Measurements from ENCODE around the gene MKRN3.

MKRN3 gene

GRCh38 chr15:23538648-23539047 lies 26.8 kb upstream of the MKRN3 start:
- no peak overlapping the region for H3K4me3 ChIP-seq (ENCODE audit: low read depth, low read length)
- no peak for TF ChIP-seq CTCF (IDR thresholded peaks at IDR 0.05; ENCODE audit: control insufficient read depth, extremely low read depth, insufficient read depth)
- no peak for DNase-seq (ENCODE audit: low read depth)

DNA sequence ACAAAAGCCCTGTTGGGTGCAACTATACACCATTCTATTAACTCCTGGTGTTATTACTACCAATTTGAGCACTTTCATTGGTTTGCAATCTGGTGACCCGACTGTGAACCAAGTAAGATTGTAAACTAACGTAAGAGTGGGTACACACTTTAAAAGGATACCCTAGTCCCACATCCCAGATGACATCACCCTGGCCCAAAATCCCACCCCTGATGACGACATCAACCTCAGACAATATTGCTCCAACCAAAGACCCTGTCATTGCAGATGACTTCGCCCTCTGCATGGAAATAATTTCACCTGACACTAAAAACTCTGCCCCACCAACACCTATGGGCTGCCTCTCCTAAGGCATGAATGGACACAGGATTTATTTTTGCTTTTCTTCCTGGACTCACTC lies 25.6 kb upstream of the MKRN3 start:
- no peak for DNase-seq (ENCODE audit: low read depth)
- H3K4me3 ChIP-seq (ENCODE audit: low read depth, low read length), result no peak overlapping the region
- no peak for TF ChIP-seq CTCF (IDR thresholded peaks at IDR 0.05; ENCODE audit: control insufficient read depth, extremely low read depth, insufficient read depth)

DNA sequence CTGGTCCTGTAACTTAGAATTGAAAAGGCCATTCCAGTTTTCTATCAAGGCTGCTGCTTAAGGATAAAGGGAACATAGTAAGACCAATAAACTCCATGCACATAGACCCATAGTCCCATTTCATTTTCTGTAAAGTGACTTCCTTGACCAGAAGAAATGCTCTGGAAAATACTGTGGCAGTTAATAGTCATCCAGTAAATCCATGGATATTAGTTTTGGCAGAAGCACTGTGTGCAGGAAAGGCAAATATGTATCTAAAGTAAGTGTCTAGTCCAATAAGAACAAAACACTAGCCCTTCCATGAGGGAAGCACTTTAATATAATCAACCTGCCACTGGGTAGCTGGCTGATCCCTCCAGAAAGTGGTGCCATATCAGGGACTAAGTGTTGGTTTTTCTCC lies 19.3 kb upstream of the MKRN3 start:
- TF ChIP-seq CTCF (IDR thresholded peaks at IDR 0.05; ENCODE audit: control insufficient read depth, extremely low read depth, insufficient read depth), result no peak
- no peak overlapping the region for H3K4me3 ChIP-seq (ENCODE audit: low read depth, low read length)
- DNase-seq (ENCODE audit: low read depth), result peak; percentile 99

DNA sequence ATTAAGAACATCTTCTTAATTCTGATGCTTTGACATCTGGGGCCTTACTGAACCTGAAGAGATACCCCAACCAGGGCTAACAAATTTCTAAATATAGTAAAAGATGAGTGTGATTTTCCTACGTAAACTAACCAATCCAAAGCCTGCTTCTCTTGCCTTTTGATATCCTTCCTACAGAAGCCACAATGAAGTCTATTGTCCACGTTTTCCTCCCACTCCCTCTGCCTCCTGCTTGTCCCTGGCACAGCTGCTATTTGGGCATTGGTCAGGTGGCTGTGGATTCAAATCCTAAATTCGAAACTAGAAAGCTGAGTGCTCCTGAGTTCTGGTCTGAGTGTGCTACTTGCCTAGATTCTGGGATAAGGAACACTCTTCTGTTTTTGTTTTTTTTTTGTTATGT lies 17.4 kb upstream of the MKRN3 start:
- TF ChIP-seq CTCF (IDR thresholded peaks at IDR 0.05; ENCODE audit: control insufficient read depth, extremely low read depth, insufficient read depth), result no peak
- no peak overlapping the region for H3K4me3 ChIP-seq (ENCODE audit: low read depth, low read length)
- no peak for DNase-seq (ENCODE audit: low read depth)

GRCh38 chr15:23561914-23562313 lies 3.6 kb upstream of the MKRN3 start:
- no peak for DNase-seq (ENCODE audit: low read depth)
- no peak overlapping the region for H3K4me3 ChIP-seq (ENCODE audit: low read depth, low read length)
- no peak for TF ChIP-seq CTCF (IDR thresholded peaks at IDR 0.05; ENCODE audit: control insufficient read depth, extremely low read depth, insufficient read depth)

- DNase-seq (ENCODE audit: low read depth), result no peak
- peak overlapping the region; percentile 100 for H3K4me3 ChIP-seq (ENCODE audit: low read depth, low read length)
- no peak for TF ChIP-seq CTCF (IDR thresholded peaks at IDR 0.05; ENCODE audit: control insufficient read depth, extremely low read depth, insufficient read depth)
Measured at GRCh38 chr15:23564821-23565394, 566 bp upstream of the MKRN3 start.

DNA sequence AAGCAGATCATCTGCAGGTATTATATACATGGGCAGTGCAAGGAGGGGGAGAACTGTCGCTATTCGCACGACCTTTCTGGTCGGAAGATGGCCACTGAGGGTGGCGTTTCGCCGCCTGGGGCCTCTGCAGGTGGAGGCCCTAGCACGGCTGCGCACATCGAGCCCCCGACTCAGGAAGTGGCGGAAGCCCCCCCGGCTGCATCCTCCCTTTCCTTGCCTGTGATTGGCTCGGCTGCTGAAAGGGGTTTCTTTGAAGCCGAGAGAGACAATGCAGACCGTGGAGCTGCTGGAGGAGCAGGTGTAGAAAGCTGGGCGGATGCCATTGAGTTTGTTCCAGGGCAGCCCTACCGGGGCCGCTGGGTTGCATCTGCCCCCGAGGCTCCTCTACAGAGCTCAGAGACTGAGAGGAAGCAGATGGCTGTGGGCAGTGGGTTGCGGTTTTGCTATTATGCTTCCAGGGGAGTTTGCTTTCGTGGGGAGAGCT lies 639 bp downstream of the MKRN3 start:
- no peak for DNase-seq (ENCODE audit: low read depth)
- H3K4me3 ChIP-seq (ENCODE audit: low read depth, low read length), result peak overlapping the region; percentile 100
- no peak for TF ChIP-seq CTCF (IDR thresholded peaks at IDR 0.05; ENCODE audit: control insufficient read depth, extremely low read depth, insufficient read depth)
